H9 (cell line): Measurements from ENCODE around the gene TNIP2. TPM values are rescaled to one million over a fixed set of nuclear protein-coding genes. Genes with fewer than 3 reads are reported as not detected.

Experiments used
- DNase-seq: peaks from one replicate; pipeline ENCODE4 v3.0.0-alpha.2; 2017
- H2AFZ ChIP-seq: one replicate; pipeline ENCODE4 v1.6.1; 2013; ENCODE audit warnings: mild to moderate bottlenecking, low read length, control low read depth, moderate library complexity
- H2AK5ac ChIP-seq: 2 replicates; pipeline ENCODE4 v1.6.1; 2013; ENCODE audit warnings: low read length, control low read depth, mixed read lengths; ENCODE audit not compliant: insufficient read length
- H2BK120ac ChIP-seq: one replicate; pipeline ENCODE4 v1.6.1; 2013; ENCODE audit warnings: low read depth, mild to moderate bottlenecking, low read length, control low read depth, inconsistent platforms; ENCODE audit not compliant: poor library complexity, severe bottlenecking
- H2BK12ac ChIP-seq: 2 replicates; pipeline ENCODE4 v1.6.1; 2013; ENCODE audit warnings: low read length, control low read depth, mixed read lengths, low read depth; ENCODE audit not compliant: insufficient read length
- H2BK15ac ChIP-seq: 2 replicates; pipeline ENCODE4 v1.6.1; 2013; ENCODE audit warnings: low read depth, low read length, control low read depth
- H2BK20ac ChIP-seq: one replicate; pipeline ENCODE4 v1.6.1; 2013; ENCODE audit warnings: low read depth, mild to moderate bottlenecking, low read length, control low read depth, inconsistent platforms; ENCODE audit not compliant: poor library complexity, severe bottlenecking
- H2BK5ac ChIP-seq: 2 replicates; pipeline ENCODE4 v1.6.1; 2013; ENCODE audit warnings: low read length, control low read depth, mixed read lengths; ENCODE audit not compliant: insufficient read length
- H3K14ac ChIP-seq: 2 replicates; pipeline ENCODE4 v1.6.1; 2013; ENCODE audit warnings: low read length, control low read depth; ENCODE audit not compliant: insufficient read depth
- H3K18ac ChIP-seq: 2 replicates; pipeline ENCODE4 v1.6.1; 2013; ENCODE audit warnings: low read depth, mild to moderate bottlenecking, mixed read lengths, low read length, control low read depth; ENCODE audit not compliant: insufficient read length
- H3K23ac ChIP-seq: 2 replicates; pipeline ENCODE4 v1.6.1; 2013; ENCODE audit warnings: low read length, control low read depth, mixed read lengths, low read depth; ENCODE audit not compliant: insufficient read length
- H3K23me2 ChIP-seq: 2 replicates; pipeline ENCODE4 v1.6.1; 2013; ENCODE audit warnings: low read depth, mild to moderate bottlenecking, mixed read lengths, low read length, control low read depth; ENCODE audit not compliant: insufficient read length, poor library complexity, severe bottlenecking
- H3K27ac ChIP-seq: 2 replicates; pipeline ENCODE4 v1.5.1; 2013; ENCODE audit warnings: low read length, control low read depth, mixed read lengths, low read depth; ENCODE audit not compliant: insufficient read length
- H3K27me3 ChIP-seq: 2 replicates; pipeline ENCODE4 v1.6.1; 2013; ENCODE audit warnings: low read length, control low read depth, inconsistent platforms; ENCODE audit not compliant: insufficient read depth
- H3K4ac ChIP-seq: 2 replicates; pipeline ENCODE4 v1.6.1; 2013; ENCODE audit warnings: low read depth, mild to moderate bottlenecking, control low read depth, inconsistent platforms, low read length, moderate library complexity
- H3K4me1 ChIP-seq: 2 replicates; pipeline ENCODE4 v1.6.1; 2013; ENCODE audit warnings: low read length, control low read depth, inconsistent platforms; ENCODE audit not compliant: insufficient read depth
- H3K4me2 ChIP-seq: 2 replicates; pipeline ENCODE4 v1.6.1; 2013; ENCODE audit warnings: low read length, control low read depth, mixed read lengths; ENCODE audit not compliant: insufficient read length, insufficient read depth
- H3K56ac ChIP-seq: 2 replicates; pipeline ENCODE4 v1.6.1; 2013; ENCODE audit warnings: low read depth, mild to moderate bottlenecking, mixed read lengths, low read length, control low read depth; ENCODE audit not compliant: insufficient read length
- H3K79me1 ChIP-seq: 2 replicates; pipeline ENCODE4 v1.6.1; 2013; ENCODE audit warnings: low read depth, mild to moderate bottlenecking, moderate library complexity, low read length, control low read depth, inconsistent platforms; ENCODE audit not compliant: insufficient read depth, poor library complexity, severe bottlenecking
- H3K79me2 ChIP-seq: 2 replicates; pipeline ENCODE4 v1.6.1; 2013; ENCODE audit warnings: low read length, control low read depth, inconsistent platforms; ENCODE audit not compliant: insufficient read depth
- H3K9ac ChIP-seq: 2 replicates; pipeline ENCODE4 v1.6.1; 2013; ENCODE audit warnings: low read length, control low read depth, mixed read lengths; ENCODE audit not compliant: insufficient read length; ENCODE audit errors: extremely low read depth
- H3K9me3 ChIP-seq: one replicate; pipeline ENCODE4 v1.6.1; 2013; ENCODE audit warnings: low read depth, low read length, inconsistent platforms; ENCODE audit not compliant: control insufficient read depth
- H3T11ph ChIP-seq: one replicate; pipeline ENCODE4 v1.6.1; 2013; ENCODE audit warnings: mild to moderate bottlenecking, low read length, control low read depth, inconsistent platforms
- H4K20me1 ChIP-seq: one replicate; pipeline ENCODE4 v1.6.1; 2013; ENCODE audit not compliant: control insufficient read depth, insufficient read length, insufficient read depth
- H4K5ac ChIP-seq: 2 replicates; pipeline ENCODE4 v1.6.1; 2013; ENCODE audit warnings: low read depth, mild to moderate bottlenecking, mixed read lengths, low read length, control low read depth; ENCODE audit not compliant: insufficient read length
- H4K8ac ChIP-seq: replicated peaks from 2 replicates; pipeline ENCODE4 v1.6.1; 2013; ENCODE audit warnings: low read length, control low read depth, mixed read lengths, low read depth; ENCODE audit not compliant: insufficient read length
- H4K91ac ChIP-seq: 2 replicates; pipeline ENCODE4 v1.6.1; 2013; ENCODE audit warnings: low read depth, mild to moderate bottlenecking, moderate library complexity, mixed read lengths, low read length, control low read depth; ENCODE audit not compliant: insufficient read length
- H3K27ac Mint-ChIP-seq, 3 experiments: 2 replicates in 2 of 3; 3 replicates in 1 of 3; pipeline ENCODE4 v1.8.0; 2020 to 2021; ENCODE audit warnings: mixed read lengths in 3 of 3, mild to moderate bottlenecking in 1 of 3, moderate library complexity in 1 of 3
- H3K27me3 Mint-ChIP-seq: 2 replicates; pipeline ENCODE4 v1.8.0; 2021; ENCODE audit warnings: low read depth, mild to moderate bottlenecking, moderate library complexity, mixed read lengths
- H3K36me3 Mint-ChIP-seq, 3 experiments: 2 replicates in 2 of 3; 3 replicates in 1 of 3; pipeline ENCODE4 v1.8.0; 2020 to 2021; ENCODE audit warnings: low read depth in 3 of 3, mixed read lengths in 3 of 3; ENCODE audit not compliant: insufficient read depth in 1 of 3
- H3K4me1 Mint-ChIP-seq, 2 experiments: 2 replicates each; pipeline ENCODE4 v1.8.0; 2020; ENCODE audit warnings: mixed read lengths in 2 of 2
- H3K4me3 Mint-ChIP-seq, 2 experiments: 2 replicates in 1 of 2; 3 replicates in 1 of 2; pipeline ENCODE4 v1.8.0; 2020 to 2021; ENCODE audit warnings: mild to moderate bottlenecking in 2 of 2, mixed read lengths in 2 of 2, moderate library complexity in 1 of 2
- H3K9me3 Mint-ChIP-seq, 2 experiments: 2 replicates in 1 of 2; 3 replicates in 1 of 2; pipeline ENCODE4 v1.8.0; 2020; ENCODE audit warnings: mild to moderate bottlenecking in 2 of 2, mixed read lengths in 2 of 2, moderate library complexity in 1 of 2
- WGBS: extraction: QIAGEN DNeasy Blood & Tissue Kit; methylation state at CpG from one replicate; pipeline ENCODE4 v1.1.7; 2013; ENCODE audit warnings: missing lambda C conversion rate, low lambda C conversion rate, mixed read lengths; ENCODE audit not compliant: insufficient read length; ENCODE audit errors: extremely low coverage; 5-methylcytosine and 5-hydroxymethylcytosine counted together
- total RNA-seq: library from RNA; stranded (reverse); gene quantifications from 2 replicates; pipeline ENCODE4 v1.2.1, GENCODE V29; 2021
- TF ChIP-seq, protein P1 (sequence below): fragments of 200-600 bp; sonication (generic); conservative IDR thresholded peaks from 3 replicates; pipeline ENCODE4 v1.8.0; 2021; ENCODE audit warnings: antibody characterized with exemption, mild to moderate bottlenecking

TNIP2 gene
- total RNA-seq, 1 experiment from 2014 or later: 44.7 TPM

- no peak for DNase-seq
- peaks cover 9% of the 10 kb centered on the region for H3K27me3 Mint-ChIP-seq
These were observed 29.5 kb upstream of the TNIP2 start for GRCh38 chr4:2785613-2786012.

More at GRCh38 chr4:2785613-2786012, 29.5 kb upstream of the TNIP2 start:
- H4K8ac ChIP-seq: no peak overlapping the region
- H3K4ac ChIP-seq: no peak overlapping the region
- H3K4me1 Mint-ChIP-seq: peaks cover 28 to 32% of the 10 kb centered on the region in 2 experiments
- H2BK120ac ChIP-seq: no peak overlapping the region
- no peak overlapping the region for H3K4me3 Mint-ChIP-seq
- no peak overlapping the region for H2BK20ac ChIP-seq
- H3K4me2 ChIP-seq: no peak overlapping the region
- no peak overlapping the region for H2BK5ac ChIP-seq
- H3K9me3 ChIP-seq: no peaks in the 10 kb centered on the region
- no peak overlapping the region for H3K27ac ChIP-seq
- no CpG with 5 or more reads among the region's 4 CpGs for WGBS
- no peak overlapping the region for H2AFZ ChIP-seq
- no peak overlapping the region for H4K5ac ChIP-seq
- no peaks in the 10 kb centered on the region for H3K23me2 ChIP-seq
- no peaks in the 10 kb centered on the region for H3K4me1 ChIP-seq
- H3K56ac ChIP-seq: no peak overlapping the region
- no peak overlapping the region for H2BK12ac ChIP-seq
- no peaks in the 10 kb centered on the region for H4K20me1 ChIP-seq
- H3K18ac ChIP-seq: no peak overlapping the region
- H3K27ac Mint-ChIP-seq: no peak overlapping the region
- no peaks in the 10 kb centered on the region for H3K27me3 ChIP-seq
- no peak overlapping the region for H3K9ac ChIP-seq
- no peak overlapping the region for H2AK5ac ChIP-seq
- no peaks in the 10 kb centered on the region for H3K79me2 ChIP-seq
- H3T11ph ChIP-seq: no peak overlapping the region
- TF ChIP-seq, protein P1, sequence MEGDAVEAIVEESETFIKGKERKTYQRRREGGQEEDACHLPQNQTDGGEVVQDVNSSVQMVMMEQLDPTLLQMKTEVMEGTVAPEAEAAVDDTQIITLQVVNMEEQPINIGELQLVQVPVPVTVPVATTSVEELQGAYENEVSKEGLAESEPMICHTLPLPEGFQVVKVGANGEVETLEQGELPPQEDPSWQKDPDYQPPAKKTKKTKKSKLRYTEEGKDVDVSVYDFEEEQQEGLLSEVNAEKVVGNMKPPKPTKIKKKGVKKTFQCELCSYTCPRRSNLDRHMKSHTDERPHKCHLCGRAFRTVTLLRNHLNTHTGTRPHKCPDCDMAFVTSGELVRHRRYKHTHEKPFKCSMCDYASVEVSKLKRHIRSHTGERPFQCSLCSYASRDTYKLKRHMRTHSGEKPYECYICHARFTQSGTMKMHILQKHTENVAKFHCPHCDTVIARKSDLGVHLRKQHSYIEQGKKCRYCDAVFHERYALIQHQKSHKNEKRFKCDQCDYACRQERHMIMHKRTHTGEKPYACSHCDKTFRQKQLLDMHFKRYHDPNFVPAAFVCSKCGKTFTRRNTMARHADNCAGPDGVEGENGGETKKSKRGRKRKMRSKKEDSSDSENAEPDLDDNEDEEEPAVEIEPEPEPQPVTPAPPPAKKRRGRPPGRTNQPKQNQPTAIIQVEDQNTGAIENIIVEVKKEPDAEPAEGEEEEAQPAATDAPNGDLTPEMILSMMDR: no peak
- no peaks in the 10 kb centered on the region for H3K79me1 ChIP-seq
- H3K14ac ChIP-seq: no peak overlapping the region
- H3K23ac ChIP-seq: no peak overlapping the region
- no peak overlapping the region for H4K91ac ChIP-seq
- no peak overlapping the region for H2BK15ac ChIP-seq
- H3K36me3 Mint-ChIP-seq: peaks cover 0 to 16% (median 0%) of the 10 kb centered on the region in 3 experiments; a peak in 4 of 7 replicates
- peaks cover 5 to 9% of the 10 kb centered on the region in 2 experiments; a peak in 3 of 5 replicates for H3K9me3 Mint-ChIP-seq
